ENCODE results near the gene MAG. TPM values are rescaled to one million over a fixed set of nuclear protein-coding genes. Genes with fewer than 3 reads are reported as not detected.

The MAG gene
- total RNA-seq (10 to 100 TPM; 10.8 to 18.4 TPM), polyA plus RNA-seq (ENCODE audit: insufficient read depth, low read depth, low replicate concordance) (5.4 TPM)
- long read RNA-seq, donor 1, partial matches to known transcripts, result 19 of 19 reads
- long read RNA-seq, donor 1, other reads (novel, unspliced or antisense), result 0 of 19 reads
- long read RNA-seq, donor 2, partial matches to known transcripts, result 11 of 13 reads
- long read RNA-seq, donor 2, other reads (novel, unspliced or antisense), result 0 of 13 reads

DNA sequence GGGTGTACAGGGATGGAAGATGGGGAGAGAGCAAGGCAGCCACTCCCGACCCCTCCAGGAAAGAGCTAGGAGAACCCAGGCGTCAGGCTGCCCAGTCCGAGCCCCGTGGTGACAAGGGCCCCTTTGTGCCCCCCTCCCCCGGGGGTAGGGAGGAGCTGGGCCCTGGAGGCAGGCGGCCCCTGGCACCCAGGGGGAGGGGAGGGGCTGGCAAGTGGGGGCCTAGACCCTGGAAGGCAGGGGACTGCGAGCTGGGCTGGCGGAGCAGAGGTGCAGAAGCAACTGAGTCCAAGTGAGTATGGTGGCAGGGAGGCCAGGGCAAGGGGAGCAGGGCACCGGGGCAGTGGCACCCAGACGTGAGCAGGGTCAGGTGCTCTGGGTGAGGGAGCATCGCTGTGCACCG lies at the start of gene MAG:
Gene MAG (plus strand): TSS at position 246 of the 400 bp plus-strand sequence. CDS start 3,248 bp downstream, outside the sequence.
- no peak for DNase-seq
- no peak for TF ChIP-seq POLR2A (IDR thresholded peaks at IDR 0.05)
- TF ChIP-seq, protein P1, sequence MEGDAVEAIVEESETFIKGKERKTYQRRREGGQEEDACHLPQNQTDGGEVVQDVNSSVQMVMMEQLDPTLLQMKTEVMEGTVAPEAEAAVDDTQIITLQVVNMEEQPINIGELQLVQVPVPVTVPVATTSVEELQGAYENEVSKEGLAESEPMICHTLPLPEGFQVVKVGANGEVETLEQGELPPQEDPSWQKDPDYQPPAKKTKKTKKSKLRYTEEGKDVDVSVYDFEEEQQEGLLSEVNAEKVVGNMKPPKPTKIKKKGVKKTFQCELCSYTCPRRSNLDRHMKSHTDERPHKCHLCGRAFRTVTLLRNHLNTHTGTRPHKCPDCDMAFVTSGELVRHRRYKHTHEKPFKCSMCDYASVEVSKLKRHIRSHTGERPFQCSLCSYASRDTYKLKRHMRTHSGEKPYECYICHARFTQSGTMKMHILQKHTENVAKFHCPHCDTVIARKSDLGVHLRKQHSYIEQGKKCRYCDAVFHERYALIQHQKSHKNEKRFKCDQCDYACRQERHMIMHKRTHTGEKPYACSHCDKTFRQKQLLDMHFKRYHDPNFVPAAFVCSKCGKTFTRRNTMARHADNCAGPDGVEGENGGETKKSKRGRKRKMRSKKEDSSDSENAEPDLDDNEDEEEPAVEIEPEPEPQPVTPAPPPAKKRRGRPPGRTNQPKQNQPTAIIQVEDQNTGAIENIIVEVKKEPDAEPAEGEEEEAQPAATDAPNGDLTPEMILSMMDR (IDR thresholded peaks at IDR 0.05), result no peak
- Histone ChIP-seq H3K4me3 (no peak within 1 kb of the TSS), H3K27ac (no peak within 1 kb of the TSS), H3K4me1 (no peaks in the 10 kb centered on the region), H3K9me3 (no peaks in the 10 kb centered on the region), H3K27me3 (no peaks in the 10 kb centered on the region), H3K36me3 (ENCODE audit: low read depth, missing control alignments) (no peaks in the 10 kb centered on the region)
- WGBS, 2 donors, result 88 to 91% methylated on average over 9 to 12 of the region's 12 CpGs
- intact Hi-C loops (cut with DNase I; ENCODE audit: low total_unique reads), result no loop called here

GRCh38 chr19:35246466-35247092 lies 45.4 kb upstream of the MAG start:
- H3K4me3 ChIP-seq, result no peak overlapping the region
- intact Hi-C loops (cut with DNase I; ENCODE audit: low total_unique reads), result no loop called here
- TF ChIP-seq POLR2A (IDR thresholded peaks at IDR 0.05), result no peak
- TF ChIP-seq, protein P1 (IDR thresholded peaks at IDR 0.05), result no peak
- no peak for DNase-seq
- WGBS, 2 donors, result 56 to 63% methylated on average over 4 of the region's 4 CpGs
- H3K4me1 ChIP-seq, result no peaks in the 10 kb centered on the region
- H3K27me3 ChIP-seq, result no peaks in the 10 kb centered on the region
- H3K36me3 ChIP-seq (ENCODE audit: low read depth, missing control alignments), result no peaks in the 10 kb centered on the region
- no peaks in the 10 kb centered on the region for H3K9me3 ChIP-seq
- H3K27ac ChIP-seq, result no peak overlapping the region

- WGBS, 2 donors, result 3% methylated on average over 11 to 21 of the region's 42 CpGs
- intact Hi-C loops (cut with DNase I; ENCODE audit: low total_unique reads), result no loop called here
Observed at GRCh38 chr19:35247526-35248309, 44.2 kb upstream of the MAG start.

DNA sequence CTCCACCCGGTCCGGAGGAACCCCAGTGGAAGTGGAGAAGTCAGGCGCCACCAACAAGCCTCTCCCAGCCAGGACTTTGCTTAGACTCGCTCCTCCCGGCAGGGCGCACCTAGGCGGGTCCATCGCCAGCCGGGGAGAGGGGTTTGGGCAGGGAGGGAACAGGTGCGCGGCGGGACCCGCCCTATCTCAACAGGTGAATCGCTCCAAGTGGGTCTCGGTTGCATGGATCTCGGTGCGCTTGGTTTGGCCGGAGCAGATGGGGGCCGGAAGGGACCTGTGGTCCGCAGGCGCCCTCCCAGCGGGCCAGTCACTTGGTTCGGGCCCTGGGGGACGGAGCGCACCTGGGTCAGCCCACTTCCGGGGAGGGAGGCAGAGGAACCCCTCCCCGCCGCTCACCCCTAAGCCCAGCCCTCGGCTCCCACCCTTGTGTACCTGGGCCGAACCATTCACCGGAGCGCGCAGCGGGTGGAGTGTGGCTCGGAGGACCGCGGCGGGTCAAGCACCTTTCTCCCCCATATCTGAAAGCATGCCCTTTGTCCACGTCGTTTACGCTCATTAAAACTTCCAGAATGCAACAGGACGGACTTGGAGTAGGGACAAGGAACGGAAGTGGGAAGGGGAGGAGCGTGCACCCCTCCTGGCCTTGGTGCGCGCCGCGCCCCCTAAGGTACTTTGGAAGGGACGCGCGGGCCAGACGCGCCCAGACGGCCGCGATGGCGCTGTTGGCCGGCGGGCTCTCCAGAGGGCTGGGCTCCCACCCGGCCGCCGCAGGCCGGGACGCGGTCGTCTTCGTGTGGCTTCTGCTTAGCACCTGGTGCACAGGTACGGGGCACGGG lies 43.4 kb upstream of the MAG start, which contains the start of gene LSR:
Gene LSR (plus strand): TSS at position 693 of the 836 bp plus-strand sequence. CDS start 21 bp downstream, at position 714.
- H3K4me3 ChIP-seq, result peak within 1 kb of the TSS; percentile 60 to 78
- no peaks in the 10 kb centered on the region for H3K9me3 ChIP-seq
- H3K4me1 ChIP-seq, result no peaks in the 10 kb centered on the region
- peak within 1 kb of the TSS; percentile 86 to 88 for H3K27ac ChIP-seq
- WGBS, 2 donors, result 1% methylated on average over 68 of the region's 69 CpGs; no CpG with 5 or more reads in 1 of the 2 donors
- H3K27me3 ChIP-seq, result no peaks in the 10 kb centered on the region
- peak; percentile 93 for DNase-seq
- intact Hi-C loops (cut with DNase I; ENCODE audit: low total_unique reads), result no loop called here
- H3K36me3 ChIP-seq (ENCODE audit: low read depth, missing control alignments), result no peaks in the 10 kb centered on the region
- TF ChIP-seq, protein P1 (IDR thresholded peaks at IDR 0.05), result peak in 1 of 3 experiments; percentile 3
- TF ChIP-seq POLR2A (IDR thresholded peaks at IDR 0.05), result no peak

More at GRCh38 chr19:35247526-35248309, 44.2 kb upstream of the MAG start:
- peak overlapping the region; percentile 86 to 88 for H3K27ac ChIP-seq
- H3K36me3 ChIP-seq (ENCODE audit: low read depth, missing control alignments), result no peaks in the 10 kb centered on the region
- TF ChIP-seq, protein P1 (IDR thresholded peaks at IDR 0.05), result peak in 2 of 3 experiments; percentile 40 to 53
- TF ChIP-seq POLR2A (IDR thresholded peaks at IDR 0.05), result no peak
- peak; percentile 88 for DNase-seq
- peak overlapping the region; percentile 60 to 78 for H3K4me3 ChIP-seq
- H3K9me3 ChIP-seq, result no peaks in the 10 kb centered on the region
- no peaks in the 10 kb centered on the region for H3K27me3 ChIP-seq
- H3K4me1 ChIP-seq, result no peaks in the 10 kb centered on the region
